ENCODE data around the gene SLC1A2.

Gene SLC1A2

GRCh38 chr11:35355102-35355749 is 64.1 kb downstream of the SLC1A2 start:
- no peak overlapping the region for H3K27ac ChIP-seq (ENCODE audit: low read depth, low read length)
- no peak overlapping the region for H3K4me3 ChIP-seq (ENCODE audit: insufficient read depth, low read length, poor library complexity, severe bottlenecking)
- H3K9ac ChIP-seq (ENCODE audit: low read length), result no peak overlapping the region
- no peaks in the 10 kb centered on the region for H4K20me1 ChIP-seq (ENCODE audit: low read depth, low read length)
- H3K36me3 ChIP-seq (ENCODE audit: low read length), result no peaks in the 10 kb centered on the region
- no peaks in the 10 kb centered on the region for H3K27me3 ChIP-seq (ENCODE audit: low read length)
- no peaks in the 10 kb centered on the region for H3K79me2 ChIP-seq (ENCODE audit: insufficient read depth, low read length)
- H3K4me2 ChIP-seq (ENCODE audit: low read depth, low read length, poor library complexity, severe bottlenecking), result no peak overlapping the region
- H3K9me2 ChIP-seq (replicated peaks; ENCODE audit: insufficient read depth, low read length), result no peaks in the 10 kb centered on the region
- TF ChIP-seq EZH2phosphoT487 (conservative IDR thresholded peaks at IDR 0.05; ENCODE audit: low read length) (no peak), CTCF (IDR thresholded peaks at IDR 0.05; ENCODE audit: insufficient read depth, low read length, poor library complexity, severe bottlenecking) (no peak)
- H3K9me3 ChIP-seq (ENCODE audit: insufficient read depth, low read length), result no peaks in the 10 kb centered on the region
- H3F3A ChIP-seq (ENCODE audit: insufficient read depth), result no peaks in the 10 kb centered on the region
- no peak overlapping the region for H2AFZ ChIP-seq (ENCODE audit: low read depth, low read length, severe bottlenecking)

DNA sequence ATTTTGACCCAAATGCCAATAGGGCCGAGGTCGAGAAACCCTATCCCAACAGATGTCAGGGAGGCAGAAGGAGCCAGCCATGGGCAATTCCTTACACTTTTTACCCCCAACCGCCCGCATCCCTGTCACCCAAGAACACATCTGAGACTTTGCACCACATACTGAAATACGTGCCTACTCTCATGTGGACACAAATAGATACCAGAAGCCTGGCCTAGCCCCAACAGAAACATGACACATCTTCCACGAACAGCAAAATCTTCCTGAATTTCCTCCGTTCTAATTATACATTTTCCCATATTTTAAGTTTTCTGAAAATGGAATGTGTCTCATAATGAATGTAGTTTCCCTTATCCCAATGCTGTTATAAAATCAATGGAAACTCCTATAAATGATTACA is 64.7 kb downstream of the SLC1A2 start:
- Histone ChIP-seq H3K9me2 (replicated peaks; ENCODE audit: insufficient read depth, low read length) (no peaks in the 10 kb centered on the region), H2AFZ (ENCODE audit: low read depth, low read length, severe bottlenecking) (no peak overlapping the region), H3K4me2 (ENCODE audit: low read depth, low read length, poor library complexity, severe bottlenecking) (no peak overlapping the region), H3K27me3 (ENCODE audit: low read length) (no peaks in the 10 kb centered on the region), H4K20me1 (ENCODE audit: low read depth, low read length) (no peaks in the 10 kb centered on the region), H3K36me3 (ENCODE audit: low read length) (no peaks in the 10 kb centered on the region), H3F3A (ENCODE audit: insufficient read depth) (no peaks in the 10 kb centered on the region), H3K4me3 (ENCODE audit: insufficient read depth, low read length, poor library complexity, severe bottlenecking) (no peak overlapping the region), H3K79me2 (ENCODE audit: insufficient read depth, low read length) (no peaks in the 10 kb centered on the region), H3K9ac (ENCODE audit: low read length) (no peak overlapping the region), H3K9me3 (ENCODE audit: insufficient read depth, low read length) (no peaks in the 10 kb centered on the region), H3K27ac (ENCODE audit: low read depth, low read length) (no peak overlapping the region)
- no peak for TF ChIP-seq EZH2phosphoT487 (conservative IDR thresholded peaks at IDR 0.05; ENCODE audit: low read length)
- no peak for TF ChIP-seq CTCF (IDR thresholded peaks at IDR 0.05; ENCODE audit: insufficient read depth, low read length, poor library complexity, severe bottlenecking)

DNA sequence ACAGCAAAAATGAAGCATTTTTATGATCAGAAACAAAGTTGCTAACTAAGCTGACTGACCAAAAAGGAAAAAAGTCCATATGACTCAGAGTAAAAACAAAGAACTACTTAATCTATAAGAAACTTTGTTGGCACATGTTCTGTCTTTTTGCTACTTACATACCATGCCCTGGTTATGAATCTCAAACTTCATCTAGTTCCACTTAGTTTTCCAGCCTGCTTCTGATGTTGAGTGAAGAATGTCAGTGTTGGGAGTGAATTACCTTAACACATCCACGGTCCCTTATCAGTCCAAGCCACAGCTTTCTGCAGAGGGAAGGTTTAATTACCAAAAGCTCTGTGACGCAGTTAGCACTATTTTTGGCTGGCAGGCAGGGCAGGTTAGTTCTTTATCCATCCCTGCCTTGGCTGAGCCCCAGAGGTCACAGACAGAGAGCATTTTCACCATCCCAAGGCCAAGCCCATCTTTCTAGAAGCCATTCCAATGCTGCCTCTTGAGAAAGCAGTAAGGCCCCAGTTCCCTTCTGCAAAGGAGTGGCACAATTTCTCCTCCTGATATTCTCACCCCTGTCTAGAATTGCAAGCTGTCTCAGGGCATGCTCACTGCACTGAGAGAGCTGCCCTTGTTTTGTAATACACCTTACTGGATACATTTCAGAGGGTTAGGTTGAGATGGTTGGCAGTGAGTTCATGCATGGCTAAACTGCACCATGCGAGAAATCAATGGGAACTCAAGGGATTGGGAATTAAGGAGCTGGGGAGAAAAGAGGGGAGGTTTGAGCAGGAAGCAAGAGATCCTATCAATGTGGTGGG is 67.1 kb downstream of the SLC1A2 start:
- Histone ChIP-seq H4K20me1 (ENCODE audit: low read depth, low read length) (no peaks in the 10 kb centered on the region), H3K79me2 (ENCODE audit: insufficient read depth, low read length) (no peaks in the 10 kb centered on the region), H3K4me2 (ENCODE audit: low read depth, low read length, poor library complexity, severe bottlenecking) (no peak overlapping the region), H3K27ac (ENCODE audit: low read depth, low read length) (no peak overlapping the region), H3K36me3 (ENCODE audit: low read length) (no peaks in the 10 kb centered on the region), H3F3A (ENCODE audit: insufficient read depth) (no peaks in the 10 kb centered on the region), H3K27me3 (ENCODE audit: low read length) (no peaks in the 10 kb centered on the region), H3K9me2 (replicated peaks; ENCODE audit: insufficient read depth, low read length) (no peaks in the 10 kb centered on the region), H3K9ac (ENCODE audit: low read length) (no peak overlapping the region), H2AFZ (ENCODE audit: low read depth, low read length, severe bottlenecking) (no peak overlapping the region), H3K9me3 (ENCODE audit: insufficient read depth, low read length) (no peaks in the 10 kb centered on the region), H3K4me3 (ENCODE audit: insufficient read depth, low read length, poor library complexity, severe bottlenecking) (no peak overlapping the region)
- TF ChIP-seq EZH2phosphoT487 (conservative IDR thresholded peaks at IDR 0.05; ENCODE audit: low read length) (no peak), CTCF (IDR thresholded peaks at IDR 0.05; ENCODE audit: insufficient read depth, low read length, poor library complexity, severe bottlenecking) (no peak)
